ENCODE data around the gene CTSA.
"Not testable (repeated sequence)": the region's sequence is repeated elsewhere in the genome, so short reads cannot be mapped to it uniquely, and the experiment has no call there.

CTSA gene

DNA sequence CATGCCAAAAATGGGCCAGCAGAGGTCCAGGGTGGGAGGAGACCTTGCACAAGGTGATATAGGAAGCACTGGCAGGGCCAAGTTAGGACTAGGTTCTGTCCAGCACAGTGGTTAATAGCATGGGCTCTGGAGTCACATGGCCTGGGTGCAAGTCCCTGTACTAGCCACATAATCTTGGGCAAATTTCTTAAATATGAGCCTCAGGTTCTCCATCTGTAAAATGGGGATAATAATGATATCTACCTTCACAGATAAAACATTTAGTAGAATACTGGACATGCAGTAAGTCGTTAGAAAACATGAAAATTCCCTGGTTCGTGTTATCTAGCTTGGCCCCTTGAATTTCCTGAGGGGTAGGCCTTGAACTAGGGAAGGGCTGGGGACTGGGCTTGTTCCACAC lies 6.2 kb downstream of the CTSA start:
- no peak for DNase-seq

DNA sequence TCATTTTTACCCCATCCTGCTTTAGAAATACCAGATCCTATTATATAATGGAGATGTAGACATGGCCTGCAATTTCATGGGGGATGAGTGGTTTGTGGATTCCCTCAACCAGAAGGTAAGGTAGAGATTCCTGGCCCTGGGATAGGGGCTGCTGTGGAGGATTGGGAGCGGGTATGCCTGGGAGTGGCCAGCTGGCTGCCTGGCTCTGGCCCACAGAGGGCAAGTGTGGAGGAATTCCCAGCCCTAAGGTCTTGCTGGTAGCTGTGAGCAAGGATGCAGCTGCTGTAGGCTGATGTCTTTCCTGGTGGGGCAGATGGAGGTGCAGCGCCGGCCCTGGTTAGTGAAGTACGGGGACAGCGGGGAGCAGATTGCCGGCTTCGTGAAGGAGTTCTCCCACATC lies 6.6 kb downstream of the CTSA start:
- no peak for DNase-seq

DNA sequence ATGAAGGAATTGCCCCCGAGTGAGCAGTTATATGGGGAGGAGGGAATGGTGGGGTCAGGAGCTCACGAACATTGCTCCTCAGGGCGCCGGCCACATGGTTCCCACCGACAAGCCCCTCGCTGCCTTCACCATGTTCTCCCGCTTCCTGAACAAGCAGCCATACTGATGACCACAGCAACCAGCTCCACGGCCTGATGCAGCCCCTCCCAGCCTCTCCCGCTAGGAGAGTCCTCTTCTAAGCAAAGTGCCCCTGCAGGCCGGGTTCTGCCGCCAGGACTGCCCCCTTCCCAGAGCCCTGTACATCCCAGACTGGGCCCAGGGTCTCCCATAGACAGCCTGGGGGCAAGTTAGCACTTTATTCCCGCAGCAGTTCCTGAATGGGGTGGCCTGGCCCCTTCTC lies 7.2 kb downstream of the CTSA start:
- DNase-seq, result no peak

DNA sequence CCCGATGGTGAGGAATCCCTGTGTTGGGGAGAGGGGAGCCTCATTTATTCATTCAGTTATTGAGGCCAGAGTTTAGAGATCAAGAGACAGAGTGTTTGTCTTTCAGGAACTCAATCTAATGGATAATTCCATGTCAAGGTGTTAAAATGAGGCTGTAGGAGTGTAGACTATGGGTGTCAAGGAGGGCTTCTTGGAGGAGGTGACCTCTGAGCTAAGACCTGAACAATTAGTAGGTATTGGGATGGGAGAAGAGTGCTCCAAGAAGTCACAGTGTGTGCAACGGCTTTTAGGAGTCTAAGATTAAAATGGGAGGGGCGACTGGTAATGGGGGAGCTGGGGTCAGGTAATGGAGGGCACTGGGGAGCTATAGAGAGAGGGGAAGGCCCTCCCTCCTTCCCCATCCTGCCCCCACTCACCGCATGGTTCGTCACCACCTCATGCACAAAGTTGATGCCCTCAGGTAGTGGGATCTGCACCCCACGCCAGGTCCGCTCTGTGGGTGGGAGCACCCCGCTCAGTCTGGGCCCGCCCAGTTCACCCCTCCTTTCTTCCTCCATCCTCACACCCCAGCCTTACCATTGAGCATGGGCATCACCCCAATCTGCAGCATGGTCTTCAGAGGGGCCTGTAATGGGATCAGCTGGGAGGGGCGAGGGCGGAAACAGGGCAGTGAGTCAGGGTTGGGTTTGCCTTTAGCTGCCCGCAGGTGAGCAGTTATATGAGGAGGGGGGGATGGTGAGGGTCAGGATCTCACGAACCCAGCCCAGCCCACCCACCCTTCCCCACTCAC lies 8.1 kb downstream of the CTSA start:
- no peak for DNase-seq

DNA sequence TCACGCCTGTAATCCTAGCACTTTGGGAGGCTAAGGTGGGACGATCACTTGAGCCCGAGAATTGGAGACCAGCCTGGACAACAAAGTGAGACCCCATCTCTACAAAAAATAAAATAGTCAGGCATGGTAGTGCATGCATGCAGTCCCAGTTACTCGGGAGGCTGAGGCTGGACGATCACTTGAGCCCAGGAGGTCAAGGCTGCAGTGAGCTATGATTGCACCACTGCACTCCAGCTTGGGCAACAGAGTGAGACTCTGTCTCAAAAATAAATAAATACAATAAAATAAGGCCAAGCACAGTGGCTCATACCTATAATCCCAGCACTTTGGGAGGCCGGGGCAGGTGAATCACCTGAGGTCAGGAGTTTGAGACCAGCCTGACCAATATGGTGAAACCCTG lies 10.2 kb downstream of the CTSA start:
- not testable (repeated sequence) for DNase-seq

DNA sequence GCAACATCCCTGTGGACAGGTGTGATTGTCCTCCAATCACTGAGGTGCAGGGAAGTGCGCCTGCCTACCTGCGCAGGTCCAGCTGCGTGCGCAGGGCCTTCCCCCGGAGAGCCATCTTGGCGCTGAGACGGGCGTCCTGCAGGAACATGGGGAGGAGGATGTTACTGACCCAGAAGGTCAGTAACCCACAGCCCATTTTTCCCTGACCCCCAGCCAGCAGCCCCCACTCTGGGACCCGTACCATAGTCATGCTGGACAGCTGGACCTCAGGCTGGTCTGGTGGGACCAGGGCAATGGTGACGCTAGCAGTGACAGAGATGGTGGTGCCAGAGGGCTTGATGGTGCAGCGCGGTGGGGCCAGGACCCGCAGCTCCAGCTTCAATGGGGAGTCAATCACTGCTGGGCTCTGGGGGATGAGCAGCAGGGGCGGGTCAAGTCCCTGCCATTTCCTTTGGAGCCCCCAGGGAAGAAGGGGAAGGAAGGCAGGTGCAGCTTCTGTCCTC lies 11.1 kb downstream of the CTSA start:
- no peak for DNase-seq

DNA sequence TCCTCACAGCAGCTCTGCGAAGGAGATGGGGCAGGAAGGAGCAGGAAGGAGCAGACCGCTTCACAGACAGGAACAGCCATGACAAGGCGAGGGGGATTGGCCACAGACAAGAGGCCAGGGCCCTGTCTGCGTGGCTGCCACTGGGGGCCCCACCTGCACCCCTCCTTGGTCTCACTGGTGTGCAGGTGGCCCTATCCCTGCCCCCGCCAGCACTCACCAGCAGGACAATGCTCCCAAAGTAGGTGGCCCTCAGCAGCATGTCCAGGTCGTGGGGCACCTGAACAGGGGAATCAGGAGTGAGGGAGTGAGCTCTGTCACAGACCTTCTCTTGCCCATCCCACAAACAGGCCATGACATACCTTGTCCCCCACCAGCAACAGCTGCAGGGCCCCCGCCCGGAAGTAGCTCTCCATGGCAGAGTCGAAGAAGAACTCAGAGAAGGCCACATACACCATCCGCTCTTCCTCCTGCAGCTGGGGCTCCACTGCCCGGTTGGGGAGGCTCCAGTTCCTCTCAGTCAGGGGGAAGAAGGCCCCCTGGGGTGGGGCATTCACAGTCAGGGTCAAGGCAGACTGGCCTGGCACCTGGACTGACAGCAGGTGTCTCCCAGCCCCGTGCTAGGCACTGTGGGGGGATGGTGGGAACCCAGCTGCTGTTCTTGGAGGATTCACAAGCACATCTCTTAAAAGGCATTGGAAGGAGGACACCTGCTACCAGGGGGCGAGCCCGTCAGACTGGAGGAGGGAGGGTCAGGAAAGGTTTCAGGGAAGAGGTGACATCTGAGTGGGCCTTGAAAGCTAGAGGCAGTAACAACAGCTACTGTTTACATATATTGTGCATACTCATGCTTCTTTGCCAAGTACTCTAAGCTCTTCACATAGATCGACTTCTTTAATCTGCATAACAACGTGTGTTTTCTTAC lies 13.7 kb downstream of the CTSA start:
- no peak for DNase-seq

DNA sequence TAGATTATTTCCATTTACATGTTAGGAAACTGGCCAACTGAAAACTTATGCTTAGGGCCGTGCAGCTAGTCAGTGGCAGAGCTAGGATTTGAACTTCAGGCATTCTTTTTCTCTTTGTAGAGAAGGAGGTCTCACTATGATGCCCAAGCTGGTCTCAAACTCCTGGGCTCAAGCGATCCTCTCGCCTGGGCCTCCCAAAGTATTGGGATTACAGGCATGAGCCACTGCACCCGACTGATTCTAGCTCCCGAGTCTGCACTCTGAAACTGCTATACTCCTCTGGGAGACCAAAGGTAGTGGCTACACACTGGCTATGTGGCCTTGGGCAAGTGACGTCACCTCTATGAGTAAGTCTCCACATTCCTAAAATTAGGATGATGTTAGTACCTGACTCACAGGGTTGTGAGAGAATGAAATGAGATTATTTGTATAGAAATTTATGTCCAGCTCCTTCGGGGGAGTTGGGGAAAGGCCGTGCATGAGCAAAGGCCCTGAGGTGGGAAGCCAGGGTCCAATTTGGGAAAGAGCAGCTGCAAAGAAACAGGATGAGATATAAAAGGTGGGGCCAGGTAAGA lies 14.5 kb downstream of the CTSA start:
- no peak for DNase-seq

DNA sequence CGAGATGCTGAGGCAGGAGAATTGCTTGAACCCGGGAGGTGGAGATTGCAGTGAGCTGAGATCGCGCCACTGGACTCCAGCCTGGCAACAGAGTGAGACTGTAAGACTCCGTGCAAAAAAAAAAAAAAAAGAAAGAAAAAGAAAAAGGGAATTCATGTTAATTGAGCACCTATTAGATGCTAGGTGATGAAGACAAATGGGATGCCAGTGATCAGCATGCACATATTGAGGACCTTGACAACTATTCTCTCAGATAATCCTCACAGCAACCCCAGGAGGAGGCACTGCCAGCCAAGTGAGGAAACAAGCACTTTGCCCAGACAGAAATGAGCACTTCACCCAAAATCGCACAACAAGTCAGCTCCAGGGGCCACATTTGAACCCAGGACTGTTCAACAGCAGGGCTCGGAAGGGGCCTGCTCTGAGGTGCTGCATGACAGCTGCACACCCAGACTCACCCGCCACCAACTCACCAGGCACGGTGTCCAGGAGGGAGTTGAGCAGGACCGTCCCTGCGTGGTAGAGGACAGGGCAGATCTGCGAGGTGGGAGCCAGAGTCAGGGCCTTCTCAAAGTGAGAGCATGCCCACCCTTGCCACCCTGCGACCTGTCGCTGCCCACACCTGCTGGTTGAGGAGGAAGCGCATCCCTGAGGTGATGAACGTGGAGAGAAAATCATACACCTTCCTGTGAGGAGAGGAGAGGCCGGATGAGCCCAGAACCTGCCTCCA lies 16.2 kb downstream of the CTSA start:
- DNase-seq, result no peak

DNA sequence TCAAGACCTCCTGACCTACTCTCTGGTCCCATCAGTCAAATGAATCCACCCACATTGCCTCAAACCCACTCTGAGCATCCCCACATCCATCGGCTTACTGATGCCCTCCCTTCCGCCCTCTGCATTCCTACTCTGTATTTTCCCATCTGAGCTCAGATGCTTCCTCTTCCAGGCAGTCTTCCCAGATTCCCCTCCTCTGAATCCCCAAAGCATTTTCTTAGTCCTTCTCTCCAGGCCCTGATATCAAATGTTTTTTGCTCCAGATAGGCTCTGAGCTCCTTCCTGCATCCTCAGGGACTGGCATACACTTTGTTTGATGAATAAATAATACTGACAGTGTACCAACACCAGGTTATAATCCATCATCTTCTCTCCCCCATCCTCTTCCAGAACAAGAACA lies 16.9 kb downstream of the CTSA start:
- DNase-seq, result no peak

DNA sequence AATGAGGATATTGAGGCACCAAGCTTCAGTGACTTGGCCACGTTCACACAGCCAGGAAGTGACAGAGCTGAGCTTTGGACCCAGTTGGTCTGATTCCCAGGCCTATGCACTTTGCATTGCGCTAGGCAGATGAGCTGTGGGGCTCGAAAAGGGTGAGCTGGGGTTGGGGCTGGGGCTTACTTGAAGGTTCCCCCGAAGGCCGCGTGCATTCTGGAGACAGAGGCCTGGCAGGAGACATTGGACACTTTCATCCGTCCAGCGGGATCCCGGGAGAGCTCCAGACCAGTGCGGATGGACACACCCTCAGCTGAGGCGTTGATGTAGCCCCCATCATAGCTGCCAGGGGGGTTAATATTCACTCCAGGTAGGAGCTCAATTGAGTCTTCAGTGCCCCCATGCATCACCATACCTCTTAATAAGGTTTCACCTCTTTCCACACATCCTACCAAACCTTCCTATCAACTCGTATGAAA lies 18.2 kb downstream of the CTSA start:
- DNase-seq, result no peak

DNA sequence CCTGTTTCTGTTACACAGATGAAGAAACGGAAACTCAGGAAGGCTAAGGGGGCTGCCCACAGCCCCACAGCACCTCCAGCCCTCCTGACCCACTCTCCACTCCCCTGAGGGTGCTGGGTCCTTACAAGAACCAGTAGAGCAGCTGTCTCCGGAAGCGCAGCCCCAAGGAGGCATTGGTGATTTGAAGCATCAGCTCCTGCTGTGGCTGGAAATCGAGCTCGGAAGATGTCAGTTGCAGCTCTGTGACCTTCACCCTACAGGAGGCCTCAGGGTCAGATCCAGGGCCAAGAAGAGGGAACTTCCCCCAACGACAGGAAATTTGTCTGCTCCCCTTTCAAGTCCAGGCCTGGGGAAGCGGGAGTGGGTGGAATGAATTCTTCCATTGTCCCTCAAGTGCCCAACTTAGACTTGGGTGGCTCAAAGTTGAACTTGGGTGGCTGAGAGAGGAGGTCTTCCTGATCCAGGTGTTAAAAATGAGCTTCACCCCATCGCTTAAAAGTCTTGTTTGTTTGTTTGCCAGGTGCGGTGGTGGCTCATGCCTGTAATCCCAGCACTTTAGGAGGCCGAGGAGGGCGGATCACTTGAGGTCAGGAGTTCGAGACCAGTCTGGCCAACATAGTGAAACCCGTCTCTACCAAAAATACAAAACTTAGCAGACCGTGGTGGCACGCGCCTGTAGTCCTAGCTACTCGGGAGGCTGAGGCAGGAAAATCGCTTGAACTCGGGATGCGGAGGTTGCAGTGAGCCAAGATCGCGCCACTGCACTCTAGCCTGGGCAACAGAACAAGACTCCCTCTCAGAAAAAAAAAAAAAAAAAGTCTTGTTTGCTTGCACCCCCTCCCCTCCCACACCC lies 18.9 kb downstream of the CTSA start:
- no peak for DNase-seq

DNA sequence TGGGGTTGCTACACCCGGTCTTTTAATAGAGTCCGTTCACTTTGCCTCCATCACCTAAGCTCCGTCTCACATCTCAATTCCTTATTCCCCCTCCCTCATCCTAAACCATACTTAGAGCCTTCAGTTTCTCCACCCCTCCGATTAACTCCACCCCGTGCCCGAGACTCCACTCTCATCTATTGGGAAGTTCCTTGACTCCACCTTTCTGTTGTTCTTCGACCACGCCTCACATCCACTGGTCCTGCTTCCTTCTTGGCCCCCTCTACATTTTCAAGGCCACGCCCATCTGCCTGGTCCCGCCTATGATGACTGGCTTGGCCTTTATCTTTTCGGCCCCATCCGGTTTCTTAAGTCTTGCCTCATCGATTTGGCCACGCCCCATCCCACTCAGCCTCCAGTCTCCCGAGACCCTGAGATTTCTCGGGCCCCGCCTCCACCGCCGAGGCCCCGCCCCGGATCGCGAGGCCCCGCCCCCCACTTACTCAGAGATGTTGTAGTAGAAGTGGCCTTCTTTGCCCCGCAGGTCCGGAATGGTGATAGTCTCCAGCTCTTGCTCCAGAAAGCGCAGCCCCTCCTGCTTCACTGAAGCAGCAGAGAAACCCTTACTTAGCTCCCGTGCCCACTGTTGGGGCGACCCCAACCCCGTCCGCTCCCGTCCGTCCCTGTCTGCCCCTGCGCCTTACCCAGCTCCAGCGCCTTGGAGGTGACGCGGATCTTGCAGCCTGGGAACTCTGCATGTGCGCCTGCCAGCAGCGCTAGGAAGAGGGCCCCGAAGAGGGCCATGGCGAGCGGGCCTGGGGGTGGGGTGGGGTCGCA lies 19.7 kb downstream of the CTSA start:
- peak; percentile 93 to 96 for DNase-seq

DNA sequence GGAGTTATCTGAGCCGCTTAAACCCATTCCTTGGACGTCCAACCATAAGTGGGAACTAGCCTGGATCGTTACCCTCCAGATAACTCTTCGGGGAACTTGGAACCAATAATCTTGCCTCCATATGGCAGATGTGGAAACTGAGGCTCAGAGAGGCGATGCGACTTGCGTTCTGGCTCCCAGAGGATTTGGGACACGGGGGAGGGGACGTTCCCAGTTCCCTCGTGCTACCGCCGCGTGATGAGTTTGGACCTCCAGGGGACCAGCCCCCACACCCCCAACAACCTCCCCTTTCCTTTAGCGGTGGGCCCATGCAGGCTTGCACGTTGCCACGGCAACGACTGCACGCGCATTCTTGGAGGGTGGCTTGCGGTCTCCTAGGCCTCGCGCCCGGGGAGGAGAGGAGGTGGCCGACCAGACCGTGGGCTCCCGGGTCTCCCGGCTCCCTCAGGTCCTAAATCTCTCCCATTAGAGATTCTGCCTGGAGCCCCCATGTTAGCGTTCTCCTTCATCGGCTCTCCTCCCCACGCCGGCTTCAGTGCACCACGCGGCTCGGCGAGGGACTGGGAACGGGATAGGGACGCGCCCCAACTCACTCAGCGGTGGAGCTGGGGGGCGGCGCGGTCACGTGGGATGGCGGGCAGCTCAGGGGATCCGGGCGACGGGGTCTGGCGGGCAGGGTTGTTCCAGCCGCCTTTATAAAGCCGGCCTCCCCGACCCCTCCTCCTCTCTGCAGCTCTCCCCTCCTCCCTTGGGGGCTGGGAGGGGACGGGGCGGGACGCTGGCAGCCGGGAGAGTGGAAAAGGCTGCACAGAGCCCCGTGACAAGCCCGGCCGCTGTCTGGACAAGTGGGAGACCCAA lies 20.6 kb downstream of the CTSA start, which contains the start of gene PLTP:
TSS of gene PLTP (minus strand) at position 670 of the 858 bp plus-strand sequence. CDS start 703 bp downstream, outside the sequence.
- peak; percentile 46 to 47 for DNase-seq

DNA sequence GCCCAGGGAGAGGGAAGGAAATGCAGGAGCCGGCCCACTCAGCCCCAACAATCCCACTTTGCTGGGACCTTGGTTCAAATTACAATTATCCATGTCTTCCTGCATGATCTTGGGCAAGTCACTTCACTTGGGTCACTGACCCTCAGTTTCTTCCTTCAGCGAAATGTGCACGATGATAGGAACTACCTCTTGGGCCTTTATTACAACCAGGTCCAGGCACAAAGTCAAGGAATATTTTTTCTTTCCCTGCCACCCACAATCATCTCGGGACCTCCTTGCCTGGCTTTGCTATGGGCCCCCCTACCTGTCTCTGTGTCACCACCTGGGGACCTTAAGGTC lies 21.2 kb downstream of the CTSA start:
- no peak for DNase-seq

DNA sequence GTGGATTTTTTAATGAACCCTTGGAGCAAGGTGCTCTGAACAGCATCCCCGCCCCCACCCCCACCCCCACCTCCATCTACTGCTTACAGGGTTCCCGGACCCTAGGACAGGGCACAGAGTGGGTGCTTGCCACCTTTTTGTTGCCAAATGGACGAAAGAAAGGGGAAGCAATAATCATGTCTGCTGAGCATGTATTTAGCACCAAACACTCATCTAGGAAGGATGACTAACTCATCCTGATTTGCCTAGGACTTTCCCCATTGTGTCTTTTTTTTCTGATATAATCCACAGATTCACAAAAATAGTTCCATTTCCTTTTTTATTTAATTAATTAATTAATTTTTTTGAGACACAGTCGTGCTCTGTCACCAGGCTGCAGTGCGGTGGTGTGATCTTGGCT lies 22.0 kb downstream of the CTSA start:
- no peak for DNase-seq

DNA sequence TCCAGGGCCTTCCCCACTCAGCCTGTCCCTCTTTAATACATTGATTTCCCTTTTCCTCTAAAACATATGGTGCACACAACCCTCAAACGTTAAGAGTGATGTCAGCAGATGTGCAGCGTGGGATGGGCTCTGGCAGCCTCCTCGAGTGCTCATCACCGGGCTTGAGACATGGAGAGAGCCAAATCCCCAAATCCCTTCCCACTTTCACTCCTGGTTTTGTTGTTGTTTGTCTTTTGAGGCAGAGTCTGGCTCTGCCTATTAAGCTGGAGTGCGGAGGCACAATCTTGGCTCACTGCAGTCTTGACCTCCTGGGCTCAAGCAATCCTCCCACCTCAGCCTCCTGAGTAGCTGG lies 26.6 kb downstream of the CTSA start:
- DNase-seq, result no peak

DNA sequence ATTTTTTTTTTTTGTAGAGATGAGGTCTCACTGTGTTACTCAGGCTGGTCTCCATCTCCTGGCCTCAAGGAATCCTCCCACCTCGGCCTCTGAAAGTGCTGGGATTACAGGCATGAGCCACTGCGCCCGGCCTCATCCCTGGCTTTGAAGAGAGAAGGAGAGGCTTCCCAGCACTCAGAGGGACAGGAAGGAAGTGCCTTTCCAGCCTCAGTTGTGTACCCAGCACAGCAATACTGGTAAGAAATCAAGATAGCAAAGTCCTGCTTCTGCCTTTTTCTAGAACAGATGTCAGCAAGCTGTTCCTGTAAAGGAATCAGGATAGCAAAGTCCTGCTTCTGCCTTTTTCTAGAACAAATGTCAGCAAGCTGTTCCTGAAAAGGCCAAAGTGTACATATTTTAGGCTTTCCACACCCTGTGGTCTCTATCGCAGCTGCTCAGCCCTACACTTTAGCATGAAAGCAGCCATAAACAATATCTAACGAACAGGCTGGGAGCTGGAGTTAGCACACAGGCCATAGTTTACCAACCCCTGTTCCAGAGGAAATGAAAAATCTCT lies 27.1 kb downstream of the CTSA start:
- no peak for DNase-seq

DNA sequence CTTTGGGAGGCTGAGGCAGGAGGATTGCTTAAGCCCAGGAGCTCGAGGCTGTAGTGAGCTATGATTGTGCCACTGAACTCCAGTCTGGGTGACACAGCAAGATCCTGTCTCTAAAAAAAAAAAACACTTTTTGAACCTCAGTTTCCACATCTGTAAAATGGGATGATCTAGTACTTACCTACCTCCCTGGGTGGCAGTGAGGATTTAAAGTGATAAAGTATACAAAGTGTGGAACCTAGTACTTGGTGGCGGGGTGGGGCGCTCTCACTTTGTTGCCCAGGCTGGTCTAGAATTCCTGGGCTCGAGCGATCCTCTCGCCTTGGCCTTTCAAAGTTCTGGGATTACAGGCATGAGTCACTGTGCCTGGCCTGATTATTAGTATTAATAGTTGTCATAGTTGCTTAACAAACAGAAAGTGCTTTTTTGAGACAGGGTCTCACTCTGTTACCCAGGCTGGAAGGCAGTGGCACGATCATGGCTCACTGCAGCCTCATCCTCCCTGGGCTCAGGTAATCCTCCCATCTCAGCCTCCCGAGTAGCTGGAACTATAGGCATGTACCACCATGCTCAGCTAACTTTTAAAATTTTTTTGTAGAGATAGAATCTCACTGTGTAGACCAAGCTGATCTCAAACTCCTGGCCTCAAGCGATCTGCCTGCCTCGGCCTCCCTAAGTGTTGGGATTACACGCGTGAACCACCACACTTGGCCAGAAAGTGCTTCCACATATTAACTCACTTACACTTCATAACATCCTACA lies 27.8 kb downstream of the CTSA start:
- no peak for DNase-seq

Data from CD4-positive, alpha-beta T cell treated with Interleukin-4 for 1 hour (primary cell).